OCI-LY1 (cell line): ENCODE data around the gene ZMAT3.

Experiments used
- CTCF ChIP-seq: fragments of 200-600 bp; sonication (generic), shearing (Covaris generic); IDR thresholded peaks from 2 replicates; pipeline ENCODE4 v1.5.1; 2017; ENCODE audit warnings: mild to moderate bottlenecking, antibody characterized with exemption, low read length, moderate library complexity, mixed read lengths
- EZH2 ChIP-seq: fragments of 200-600 bp; sonication (generic), shearing (Covaris generic); IDR thresholded peaks from 2 replicates; pipeline ENCODE4 v1.8.0; 2017; ENCODE audit warnings: borderline replicate concordance, mixed run types, mild to moderate bottlenecking, antibody characterized with exemption, low read length, moderate library complexity, mixed read lengths

GRCh38 chr3:179088306-179088705 is 16.7 kb upstream of the ZMAT3 start:
- TF ChIP-seq CTCF (no peak), EZH2 (no peak)
